SK-N-SH treated with all-trans-retinoic acid at 6 μM for 48 hours (cell line): ENCODE measurements around the gene UBL3.

Source experiments
- ATAC-seq: fragments of 200-7000 bp; cut with Tn5 transposase; 3 replicates; pipeline ENCODE4 v1.9.1; 2020; ENCODE audit warnings: mild to moderate bottlenecking, moderate library complexity
- ARNTL ChIP-seq: fragments of 450-650 bp; formaldehyde crosslinking; IDR thresholded peaks from 2 replicates; pipeline ENCODE4 v1.5.0; 2020; ENCODE audit warnings: low read depth, mild to moderate bottlenecking, moderate library complexity, borderline replicate concordance
- BACH2 ChIP-seq: fragments of 250-450 bp; sonication (Bioruptor Pico); IDR thresholded peaks from 2 replicates; pipeline ENCODE4 v1.9.0; 2021; ENCODE audit warnings: mild to moderate bottlenecking, borderline replicate concordance
- CREB5 ChIP-seq: fragments of 250-450 bp; sonication (Bioruptor Pico); IDR thresholded peaks from 2 replicates; pipeline ENCODE4 v1.5.1; 2020; ENCODE audit warnings: low read depth, mild to moderate bottlenecking, moderate library complexity
- CSDC2 ChIP-seq: fragments of 250-450 bp; sonication (Bioruptor Pico); IDR thresholded peaks from 2 replicates; pipeline ENCODE4 v1.5.0; 2020; ENCODE audit warnings: mild to moderate bottlenecking, moderate library complexity
- CSRNP3 ChIP-seq: fragments of 250-450 bp; sonication (Bioruptor Pico); IDR thresholded peaks from 2 replicates; pipeline ENCODE4 v1.5.1; 2021; ENCODE audit warnings: mild to moderate bottlenecking, moderate library complexity
- ESRRG ChIP-seq: fragments of 250-450 bp; sonication (Bioruptor Pico); IDR thresholded peaks from 2 replicates; pipeline ENCODE4 v1.6.1; 2021; ENCODE audit warnings: mild to moderate bottlenecking
- GLIS3 ChIP-seq: fragments of 250-450 bp; sonication (Bioruptor Pico); IDR thresholded peaks from 2 replicates; pipeline ENCODE4 v1.5.0; 2020; ENCODE audit warnings: mild to moderate bottlenecking, moderate library complexity
- ISL1 ChIP-seq: fragments of 250-450 bp; sonication (Bioruptor Pico); IDR thresholded peaks from 2 replicates; pipeline ENCODE4 v2.1.2; 2022; ENCODE audit warnings: mild to moderate bottlenecking, moderate library complexity
- OSR1 ChIP-seq: fragments of 250-450 bp; sonication (Bioruptor Pico); IDR thresholded peaks from 2 replicates; pipeline ENCODE4 v1.8.0; 2022; ENCODE audit warnings: moderate library complexity, mild to moderate bottlenecking, inconsistent platforms
- PATZ1 ChIP-seq: fragments of 250-450 bp; sonication (Bioruptor Pico); IDR thresholded peaks from 2 replicates; pipeline ENCODE4 v1.8.0; 2020; ENCODE audit warnings: mild to moderate bottlenecking, moderate library complexity, borderline replicate concordance
- POU6F1 ChIP-seq: fragments of 250-450 bp; sonication (Bioruptor Pico); IDR thresholded peaks from 2 replicates; pipeline ENCODE4 v1.8.0; 2021; ENCODE audit warnings: low read depth, mild to moderate bottlenecking, moderate library complexity, borderline replicate concordance
- PPARA ChIP-seq: fragments of 250-450 bp; sonication (Bioruptor Pico); IDR thresholded peaks from 2 replicates; pipeline ENCODE4 v1.5.0; 2020; ENCODE audit warnings: mild to moderate bottlenecking, borderline replicate concordance
- RARB ChIP-seq: fragments of 250-450 bp; sonication (Bioruptor Pico); IDR thresholded peaks from 2 replicates; pipeline ENCODE4 v1.8.0; 2021; ENCODE audit warnings: mild to moderate bottlenecking, moderate library complexity
- SNAI2 ChIP-seq: fragments of 250-450 bp; sonication (Bioruptor Pico); IDR thresholded peaks from 2 replicates; pipeline ENCODE4 v1.5.0; 2020; ENCODE audit warnings: mild to moderate bottlenecking, moderate library complexity
- TCF4 ChIP-seq: fragments of 250-450 bp; sonication (Bioruptor Pico); IDR thresholded peaks from 2 replicates; pipeline ENCODE4 v1.8.0; 2021; ENCODE audit warnings: mild to moderate bottlenecking, moderate library complexity, borderline replicate concordance
- TOX ChIP-seq: fragments of 250-450 bp; sonication (Bioruptor Pico); IDR thresholded peaks from 2 replicates; pipeline ENCODE4 v1.8.0; 2021; ENCODE audit warnings: mild to moderate bottlenecking, moderate library complexity, borderline replicate concordance
- TSHZ2 ChIP-seq: fragments of 250-450 bp; sonication (Bioruptor Pico); IDR thresholded peaks from 2 replicates; pipeline ENCODE4 v1.5.0; 2020; ENCODE audit warnings: mild to moderate bottlenecking, moderate library complexity
- ZC3H10 ChIP-seq: fragments of 250-450 bp; sonication (Bioruptor Pico); IDR thresholded peaks from 2 replicates; pipeline ENCODE4 v1.5.1; 2021; ENCODE audit warnings: mild to moderate bottlenecking, moderate library complexity
- ZFP3 ChIP-seq: fragments of 250-450 bp; sonication (Bioruptor Pico); IDR thresholded peaks from 2 replicates; pipeline ENCODE4 v1.5.0; 2020; ENCODE audit warnings: mild to moderate bottlenecking, moderate library complexity
- ZFP30 ChIP-seq: fragments of 450-650 bp; formaldehyde crosslinking; IDR thresholded peaks from 2 replicates; pipeline ENCODE4 v1.5.0; 2022; ENCODE audit warnings: mild to moderate bottlenecking, moderate library complexity
- ZNF565 ChIP-seq: fragments of 450-650 bp; formaldehyde crosslinking; conservative IDR thresholded peaks from 2 replicates; pipeline ENCODE4 v1.5.0; 2020; ENCODE audit warnings: low read depth, mild to moderate bottlenecking, moderate library complexity
- ZNF70 ChIP-seq: fragments of 450-650 bp; formaldehyde crosslinking; IDR thresholded peaks from 2 replicates; pipeline ENCODE4 v1.5.0; 2020; ENCODE audit warnings: mild to moderate bottlenecking, moderate library complexity

The UBL3 gene

GRCh38 chr13:29885989-29886388, 35.6 kb upstream of the UBL3 start:
- no peak for TF ChIP-seq SNAI2 (CRISPR knock-in tag)
- TF ChIP-seq TSHZ2 = no peak
- no peak for TF ChIP-seq CSDC2
- TF ChIP-seq CREB5 (CRISPR knock-in tag) = no peak
- no peak for TF ChIP-seq RARB (CRISPR knock-in tag)
- TF ChIP-seq ESRRG = no peak
- no peak for TF ChIP-seq ZFP30
- no peak for TF ChIP-seq ZFP3 (CRISPR knock-in tag)
- no peak for TF ChIP-seq OSR1 (CRISPR knock-in tag)
- TF ChIP-seq PATZ1 (CRISPR knock-in tag) = no peak
- no peak for TF ChIP-seq TOX (CRISPR knock-in tag)
- no peak for TF ChIP-seq BACH2 (CRISPR knock-in tag)
- TF ChIP-seq ZC3H10 = no peak
- no peak for TF ChIP-seq GLIS3 (CRISPR knock-in tag)
- TF ChIP-seq ZNF565 (CRISPR knock-in tag) = no peak
- TF ChIP-seq ISL1 (CRISPR knock-in tag) = no peak
- TF ChIP-seq CSRNP3 (CRISPR knock-in tag) = no peak
- TF ChIP-seq PPARA (CRISPR knock-in tag) = no peak
- ATAC-seq = no peak

GRCh38 chr13:29884671-29885430, 34.4 kb upstream of the UBL3 start:
- no peak for ATAC-seq
- TF ChIP-seq TSHZ2 = no peak
- TF ChIP-seq PPARA (CRISPR knock-in tag) = no peak
- TF ChIP-seq RARB (CRISPR knock-in tag) = no peak
- no peak for TF ChIP-seq GLIS3 (CRISPR knock-in tag)
- TF ChIP-seq SNAI2 (CRISPR knock-in tag) = no peak
- TF ChIP-seq ESRRG = no peak
- TF ChIP-seq OSR1 (CRISPR knock-in tag) = no peak
- no peak for TF ChIP-seq CSRNP3 (CRISPR knock-in tag)
- no peak for TF ChIP-seq ARNTL (CRISPR knock-in tag)
- no peak for TF ChIP-seq TOX (CRISPR knock-in tag)
- no peak for TF ChIP-seq CSDC2
- TF ChIP-seq ZC3H10 = no peak
- TF ChIP-seq ISL1 (CRISPR knock-in tag) = no peak
- TF ChIP-seq TCF4 (CRISPR knock-in tag) = no peak
- no peak for TF ChIP-seq ZNF70 (CRISPR knock-in tag)
- TF ChIP-seq PATZ1 (CRISPR knock-in tag) = no peak
- TF ChIP-seq ZFP3 (CRISPR knock-in tag) = no peak
- TF ChIP-seq POU6F1 (CRISPR knock-in tag) = no peak
